OCI-LY1 (cell line): ENCODE data around the gene DNALI1.

Experiments used
- H2AFZ ChIP-seq: fragments of 200-600 bp; sonication (generic), shearing (Covaris generic); 2 replicates; pipeline ENCODE4 v1.6.0; 2014; ENCODE audit warnings: antibody characterized with exemption, mild to moderate bottlenecking, low read length
- H3F3A ChIP-seq: fragments of 200-600 bp; sonication (generic), shearing (Covaris generic); 2 replicates; pipeline ENCODE4 v1.6.0; 2014; ENCODE audit warnings: mild to moderate bottlenecking, antibody characterized with exemption, low read length, moderate library complexity; ENCODE audit not compliant: insufficient read depth
- H3K27ac ChIP-seq: fragments of 200-600 bp; sonication (generic); 2 replicates; pipeline ENCODE4 v1.5.1; 2014; ENCODE audit warnings: low read length, mixed run types, mild to moderate bottlenecking, low read depth; ENCODE audit not compliant: poor library complexity, severe bottlenecking
- H3K27me3 ChIP-seq: fragments of 200-600 bp; sonication (generic); 2 replicates; pipeline ENCODE4 v1.6.0; 2014; ENCODE audit warnings: antibody characterized with exemption, mild to moderate bottlenecking, low read length, moderate library complexity; ENCODE audit not compliant: insufficient read depth
- H3K36me3 ChIP-seq: fragments of 200-600 bp; sonication (generic); 2 replicates; pipeline ENCODE4 v1.6.1; 2014; ENCODE audit warnings: mild to moderate bottlenecking, antibody characterized with exemption, low read length, moderate library complexity, mixed read lengths; ENCODE audit not compliant: insufficient read depth
- H3K4me1 ChIP-seq: fragments of 200-600 bp; sonication (generic); 2 replicates; pipeline ENCODE4 v1.5.1; 2014; ENCODE audit warnings: mild to moderate bottlenecking, low read length, moderate library complexity; ENCODE audit not compliant: insufficient read depth, severe bottlenecking
- H3K4me2 ChIP-seq: fragments of 200-600 bp; sonication (generic), shearing (Covaris generic); 2 replicates; pipeline ENCODE4 v1.6.1; 2014; ENCODE audit warnings: low read length
- H3K4me3 ChIP-seq: fragments of 200-600 bp; sonication (generic); 2 replicates; pipeline ENCODE4 v1.5.1; 2014; ENCODE audit warnings: low read length, low read depth, mild to moderate bottlenecking, mixed read lengths; ENCODE audit not compliant: poor library complexity, severe bottlenecking
- H3K79me2 ChIP-seq: fragments of 200-600 bp; shearing (Covaris generic); 2 replicates; pipeline ENCODE4 v1.6.1; 2016; ENCODE audit warnings: mixed run types, low read length, mixed read lengths; ENCODE audit not compliant: insufficient read depth
- H3K9ac ChIP-seq: fragments of 200-600 bp; sonication (generic), shearing (Covaris generic); 2 replicates; pipeline ENCODE4 v1.6.1; 2014; ENCODE audit warnings: mild to moderate bottlenecking, low read length, mixed read lengths
- H3K9me2 ChIP-seq: fragments of 200-600 bp; sonication (generic), shearing (Covaris generic); 2 replicates; pipeline ENCODE4 v1.6.1; 2014; ENCODE audit warnings: low read depth, mild to moderate bottlenecking, low read length, mixed read lengths
- H3K9me3 ChIP-seq: fragments of 200-600 bp; shearing (Covaris generic); 2 replicates; pipeline ENCODE4 v1.6.1; 2014; ENCODE audit warnings: low read length, mixed read lengths
- H4K20me1 ChIP-seq: fragments of 200-600 bp; sonication (generic), shearing (Covaris generic); 2 replicates; pipeline ENCODE4 v1.6.0; 2016; ENCODE audit warnings: mild to moderate bottlenecking, low read length; ENCODE audit not compliant: insufficient read depth
- EZH2 ChIP-seq: fragments of 200-600 bp; sonication (generic), shearing (Covaris generic); IDR thresholded peaks from 2 replicates; pipeline ENCODE4 v1.8.0; 2017; ENCODE audit warnings: borderline replicate concordance, mixed run types, mild to moderate bottlenecking, antibody characterized with exemption, low read length, moderate library complexity, mixed read lengths
- TF ChIP-seq, protein P1 (sequence below): fragments of 200-600 bp; sonication (generic), shearing (Covaris generic); IDR thresholded peaks from 2 replicates; pipeline ENCODE4 v1.5.1; 2017; ENCODE audit warnings: mild to moderate bottlenecking, antibody characterized with exemption, low read length, moderate library complexity, mixed read lengths

DNALI1 gene

DNA sequence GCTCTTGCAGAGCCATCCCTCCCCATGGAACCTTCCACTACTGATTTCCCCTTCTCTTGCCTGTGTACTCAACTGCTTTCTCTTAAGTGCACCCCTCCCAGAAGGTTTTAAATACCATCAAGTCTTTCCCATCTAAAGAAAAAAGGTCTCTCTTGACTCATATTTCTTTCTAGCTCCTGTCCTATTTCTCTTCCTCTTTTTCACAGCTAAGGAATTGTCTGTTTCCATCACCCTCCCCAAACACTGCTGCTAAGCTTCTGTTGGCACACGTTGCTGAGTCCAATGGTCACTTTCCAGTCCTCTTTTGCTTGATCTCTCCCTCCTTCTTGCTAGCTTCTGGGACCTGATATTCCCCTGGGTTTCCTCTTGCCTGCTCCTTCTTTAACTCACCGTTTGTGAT, 52.3 kb downstream of the DNALI1 start:
- Histone ChIP-seq H4K20me1 (no peaks in the 10 kb centered on the region), H3K9ac (no peak overlapping the region), H3K79me2 (no peaks in the 10 kb centered on the region), H3K4me2 (no peak overlapping the region), H3K9me2 (no peaks in the 10 kb centered on the region), H3K27ac (no peak overlapping the region), H3F3A (no peaks in the 10 kb centered on the region), H3K4me1 (no peaks in the 10 kb centered on the region), H3K4me3 (no peak overlapping the region), H3K36me3 (no peaks in the 10 kb centered on the region), H3K9me3 (no peaks in the 10 kb centered on the region), H2AFZ (no peak overlapping the region), H3K27me3 (peaks cover 8% of the 10 kb centered on the region; the same call in 1 of the 2 replicates)
- no peak for TF ChIP-seq EZH2
- TF ChIP-seq, protein P1, sequence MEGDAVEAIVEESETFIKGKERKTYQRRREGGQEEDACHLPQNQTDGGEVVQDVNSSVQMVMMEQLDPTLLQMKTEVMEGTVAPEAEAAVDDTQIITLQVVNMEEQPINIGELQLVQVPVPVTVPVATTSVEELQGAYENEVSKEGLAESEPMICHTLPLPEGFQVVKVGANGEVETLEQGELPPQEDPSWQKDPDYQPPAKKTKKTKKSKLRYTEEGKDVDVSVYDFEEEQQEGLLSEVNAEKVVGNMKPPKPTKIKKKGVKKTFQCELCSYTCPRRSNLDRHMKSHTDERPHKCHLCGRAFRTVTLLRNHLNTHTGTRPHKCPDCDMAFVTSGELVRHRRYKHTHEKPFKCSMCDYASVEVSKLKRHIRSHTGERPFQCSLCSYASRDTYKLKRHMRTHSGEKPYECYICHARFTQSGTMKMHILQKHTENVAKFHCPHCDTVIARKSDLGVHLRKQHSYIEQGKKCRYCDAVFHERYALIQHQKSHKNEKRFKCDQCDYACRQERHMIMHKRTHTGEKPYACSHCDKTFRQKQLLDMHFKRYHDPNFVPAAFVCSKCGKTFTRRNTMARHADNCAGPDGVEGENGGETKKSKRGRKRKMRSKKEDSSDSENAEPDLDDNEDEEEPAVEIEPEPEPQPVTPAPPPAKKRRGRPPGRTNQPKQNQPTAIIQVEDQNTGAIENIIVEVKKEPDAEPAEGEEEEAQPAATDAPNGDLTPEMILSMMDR, result no peak

DNA sequence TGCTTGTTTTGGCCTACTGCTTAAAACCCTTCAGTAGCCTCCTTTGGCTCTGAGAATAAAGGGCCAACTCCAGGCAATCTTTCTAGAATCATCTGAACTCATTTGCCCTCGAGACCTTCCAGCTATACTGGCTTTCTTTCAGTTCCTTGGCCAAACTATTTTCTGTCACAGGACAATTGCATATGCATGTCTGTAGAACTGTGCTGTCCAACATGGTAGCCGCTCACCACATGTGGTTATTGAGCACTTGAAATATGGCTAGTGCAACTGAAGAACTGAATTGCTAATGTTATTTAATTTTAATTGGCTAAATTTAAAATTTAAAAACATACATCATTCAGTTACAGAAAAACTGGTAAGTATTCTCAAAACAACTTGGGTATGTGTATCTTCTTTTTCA, 53.3 kb downstream of the DNALI1 start:
- H3K27me3 ChIP-seq, result peaks cover 8% of the 10 kb centered on the region; the same call in 1 of the 2 replicates
- H3K9ac ChIP-seq, result no peak overlapping the region
- H3K36me3 ChIP-seq, result no peaks in the 10 kb centered on the region
- H4K20me1 ChIP-seq, result no peaks in the 10 kb centered on the region
- H3K79me2 ChIP-seq, result no peaks in the 10 kb centered on the region
- H3K9me3 ChIP-seq, result no peaks in the 10 kb centered on the region
- H3K4me2 ChIP-seq, result no peak overlapping the region
- no peak overlapping the region for H3K4me3 ChIP-seq
- no peak overlapping the region for H2AFZ ChIP-seq
- H3F3A ChIP-seq, result no peaks in the 10 kb centered on the region
- H3K4me1 ChIP-seq, result no peaks in the 10 kb centered on the region
- no peak for TF ChIP-seq EZH2
- TF ChIP-seq, protein P1, result no peak
- no peak overlapping the region for H3K27ac ChIP-seq
- H3K9me2 ChIP-seq, result no peaks in the 10 kb centered on the region

DNA sequence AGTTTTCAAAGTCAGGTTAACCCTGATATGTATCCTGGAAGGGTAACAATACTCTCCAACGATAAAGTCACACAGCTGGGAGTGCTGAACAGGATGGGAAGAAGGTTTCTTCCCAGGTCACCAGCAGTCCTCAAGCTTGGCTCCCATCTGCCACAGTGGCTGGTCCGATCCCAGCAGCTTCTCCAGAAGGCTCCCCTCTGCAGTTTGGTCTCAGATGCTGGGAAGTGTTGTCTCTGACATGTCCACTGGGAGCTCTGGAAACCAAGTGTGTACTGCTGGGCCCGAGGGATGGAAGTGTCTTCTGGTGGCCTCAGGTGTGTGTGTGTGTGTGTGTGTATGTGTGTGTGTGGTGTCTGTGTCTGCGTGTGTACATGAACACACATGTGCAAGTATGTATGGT, 55.4 kb downstream of the DNALI1 start:
- peaks cover 2% of the 10 kb centered on the region; the same call in 1 of the 2 replicates for H3K27me3 ChIP-seq
- H3K79me2 ChIP-seq, result no peaks in the 10 kb centered on the region
- no peak overlapping the region for H3K27ac ChIP-seq
- no peaks in the 10 kb centered on the region for H3K9me3 ChIP-seq
- H3K36me3 ChIP-seq, result no peaks in the 10 kb centered on the region
- H3K4me3 ChIP-seq, result no peak overlapping the region
- no peak overlapping the region for H3K9ac ChIP-seq
- no peaks in the 10 kb centered on the region for H3K9me2 ChIP-seq
- no peaks in the 10 kb centered on the region for H4K20me1 ChIP-seq
- no peak overlapping the region for H3K4me2 ChIP-seq
- H2AFZ ChIP-seq, result no peak overlapping the region
- H3K4me1 ChIP-seq, result no peaks in the 10 kb centered on the region
- no peak for TF ChIP-seq EZH2
- TF ChIP-seq, protein P1, result no peak
- no peaks in the 10 kb centered on the region for H3F3A ChIP-seq
